Measurements from ENCODE around the gene SEL1L3.

Gene SEL1L3

DNA sequence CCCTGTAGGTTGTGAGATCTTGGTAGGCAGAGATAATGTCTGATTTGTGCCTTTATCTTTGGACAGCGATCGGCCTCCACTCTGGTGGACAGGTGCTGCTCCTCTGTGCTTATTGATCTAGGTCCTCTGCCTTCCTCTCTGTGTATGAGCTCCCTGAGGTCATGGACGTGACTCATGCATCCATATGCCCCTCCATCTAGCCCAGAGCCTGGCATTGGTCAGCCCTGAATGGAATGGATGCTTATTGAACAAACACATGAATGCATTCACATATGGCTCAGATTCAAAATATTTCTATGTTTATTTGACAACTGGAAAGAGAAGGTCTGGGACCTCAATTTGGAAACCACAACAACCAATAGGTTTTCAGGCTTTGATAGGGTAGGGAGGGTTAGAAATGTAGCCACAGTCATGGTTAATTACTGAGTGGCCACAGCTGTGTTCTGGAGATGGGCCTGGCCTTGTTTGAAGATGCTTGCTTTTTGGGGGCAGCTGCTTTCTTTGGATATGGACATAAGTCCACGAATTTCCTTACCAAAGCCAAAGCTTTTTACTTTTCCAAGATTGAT is 76.2 kb downstream of the SEL1L3 start:
- DNase-seq: no peak

- DNase-seq: no peak
Observed at GRCh38 chr4:25783943-25784342, 78.8 kb downstream of the SEL1L3 start.

GRCh38 chr4:25783126-25783525 is 79.7 kb downstream of the SEL1L3 start:
- no peak for DNase-seq

DNA sequence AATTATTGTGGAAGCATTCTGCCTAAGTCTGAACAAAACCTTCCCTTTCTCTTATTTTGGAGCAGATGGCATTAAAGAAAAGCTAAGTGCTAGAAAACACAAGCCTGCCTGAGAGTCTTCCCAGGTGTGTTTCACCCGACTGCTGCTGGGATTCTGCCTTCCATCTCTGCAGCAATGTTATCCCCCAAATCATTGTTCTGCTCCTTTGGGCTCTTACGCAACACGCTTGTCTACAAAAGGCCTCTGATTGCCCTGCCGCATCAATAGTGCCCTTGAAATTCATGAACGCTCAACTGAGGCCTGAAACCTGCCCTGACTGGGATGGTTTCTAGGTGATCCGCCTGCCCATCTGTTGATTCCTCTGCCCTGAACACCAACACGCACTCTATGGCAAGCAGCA is 80.3 kb downstream of the SEL1L3 start:
- DNase-seq: no peak

DNA sequence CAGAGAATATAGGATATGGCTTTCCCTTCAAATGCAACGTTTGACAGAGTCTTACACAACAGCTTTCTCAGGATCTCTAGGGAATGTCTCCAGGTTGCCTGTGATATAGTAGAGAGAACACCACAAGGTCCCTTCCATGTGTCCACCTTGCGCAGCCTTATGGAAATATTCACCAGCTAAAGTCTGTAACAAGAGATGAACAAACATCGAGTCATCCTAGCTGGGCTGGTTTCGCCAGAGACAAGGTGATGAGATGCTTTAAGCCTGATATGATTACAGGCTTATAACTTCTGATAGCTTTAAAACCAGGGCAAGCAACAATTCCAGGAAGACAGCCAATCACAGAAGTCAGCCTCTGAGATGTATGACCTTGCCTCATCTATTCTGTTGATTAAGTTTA is 83.8 kb downstream of the SEL1L3 start:
- DNase-seq: no peak

DNA sequence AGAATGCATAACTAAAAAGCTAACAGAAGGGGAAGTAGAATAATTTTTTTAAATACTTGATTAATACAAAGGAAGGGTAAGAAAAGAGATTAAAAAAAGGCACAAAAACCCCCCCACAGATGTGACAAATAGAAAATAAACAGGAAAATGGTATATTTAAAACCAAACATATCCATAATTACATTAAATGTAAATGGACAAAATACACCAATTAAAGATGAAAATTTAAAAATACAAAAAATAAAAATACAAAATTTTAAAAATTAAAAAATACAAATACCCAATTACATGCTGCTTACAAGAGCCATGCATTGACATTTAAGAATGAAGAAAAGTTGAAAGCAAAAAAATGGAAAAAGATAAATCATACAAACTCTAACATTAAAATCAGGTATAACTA is 86.0 kb downstream of the SEL1L3 start:
- DNase-seq: no peak

DNA sequence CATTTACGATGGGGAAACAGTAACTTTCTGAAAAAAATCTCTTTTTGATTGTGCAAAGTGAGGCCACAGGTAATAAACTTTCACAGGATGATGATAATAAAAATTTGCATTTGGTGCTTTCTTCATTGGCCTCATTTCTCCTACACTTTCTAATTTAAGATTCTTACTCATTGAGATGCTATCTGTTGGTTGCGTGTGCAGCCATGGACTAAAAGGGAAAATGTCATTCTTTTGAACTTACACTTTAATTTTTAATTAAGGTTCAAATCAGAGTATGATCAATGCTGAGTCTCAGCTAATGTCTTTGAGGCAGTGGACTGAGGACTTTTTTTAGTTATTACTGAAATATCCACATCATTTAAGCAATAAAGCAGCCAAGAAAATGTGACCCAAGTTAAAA is 87.6 kb downstream of the SEL1L3 start:
- DNase-seq: no peak

DNA sequence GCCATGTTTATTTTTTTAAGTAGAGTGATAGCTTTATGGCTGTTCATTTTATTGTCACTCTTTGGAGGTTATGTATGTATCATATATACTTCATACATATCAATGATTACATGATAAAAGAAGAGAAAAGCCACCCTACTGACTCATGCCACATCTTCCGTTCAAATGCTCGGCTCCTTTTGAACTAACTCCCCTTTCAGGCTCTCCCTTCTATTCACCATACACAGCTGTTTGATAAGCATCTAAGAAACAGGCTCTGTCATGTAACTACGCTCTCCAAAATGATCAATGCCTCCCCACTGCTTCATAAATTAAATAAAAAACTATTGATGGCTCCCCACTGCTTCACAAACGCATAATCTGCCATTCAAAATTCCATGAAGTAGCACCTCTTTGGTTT is 89.4 kb downstream of the SEL1L3 start:
- no peak for DNase-seq

DNA sequence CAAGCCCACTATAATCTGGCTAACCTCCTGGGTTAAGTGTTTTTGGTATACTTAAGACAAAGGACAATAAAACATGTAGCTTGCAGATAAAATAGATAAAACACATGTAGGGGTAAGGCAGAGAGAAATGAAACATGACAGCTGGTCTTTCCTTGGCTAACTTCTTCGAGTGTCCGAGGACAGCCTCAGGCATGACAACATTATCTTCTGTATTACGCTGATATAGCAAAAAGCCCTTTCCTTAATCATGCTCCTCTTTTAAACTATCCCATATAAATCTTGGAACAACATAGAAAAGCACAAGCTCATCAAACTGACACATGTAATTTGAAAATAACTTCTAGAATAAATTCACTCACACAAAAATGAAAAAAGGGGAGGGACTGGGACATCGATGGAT is 91.1 kb downstream of the SEL1L3 start:
- DNase-seq: no peak

DNA sequence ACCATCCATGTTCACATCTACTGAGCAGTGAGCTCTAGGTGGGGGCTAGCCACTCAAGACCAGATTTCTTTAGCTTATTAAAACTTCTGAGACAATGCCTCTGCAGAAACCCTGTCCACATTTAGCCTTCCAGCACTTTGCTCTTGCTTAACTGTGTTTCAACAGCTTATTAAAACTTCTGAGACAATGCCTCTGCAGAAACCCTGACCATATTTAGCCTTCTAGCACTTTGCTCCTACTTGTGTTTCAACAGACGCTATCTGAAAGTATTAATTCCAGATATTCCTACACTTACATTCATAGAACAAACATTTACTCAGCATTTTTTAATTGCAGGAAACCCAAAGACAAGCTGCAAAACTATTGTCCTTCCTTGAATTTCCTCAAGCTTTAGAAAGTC is 91.9 kb downstream of the SEL1L3 start:
- no peak for DNase-seq

DNA sequence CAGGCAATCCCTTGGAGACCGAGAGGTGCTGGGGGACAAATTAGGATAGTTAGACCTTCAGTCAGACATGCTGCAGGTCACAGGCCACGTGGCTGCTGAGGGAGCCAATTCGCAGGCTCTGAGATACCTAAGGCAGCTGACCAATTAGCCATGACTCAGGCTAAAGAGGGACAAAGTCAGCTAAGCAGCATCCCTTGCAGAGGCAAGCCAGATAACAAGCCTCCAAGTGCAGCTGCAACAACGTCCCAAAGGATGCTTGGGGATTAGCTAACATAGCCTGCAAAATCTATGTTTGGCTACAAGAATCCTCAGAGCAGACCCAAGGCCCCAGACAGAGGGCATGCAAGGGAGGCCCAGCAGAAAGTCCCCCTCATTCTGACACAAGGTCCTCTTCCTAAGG is 93.5 kb downstream of the SEL1L3 start:
- no peak for DNase-seq

- peak; percentile 44 to 75 for DNase-seq
Observed at GRCh38 chr4:25767877-25768725, 94.7 kb downstream of the SEL1L3 start.

- no peak for DNase-seq
Observed at GRCh38 chr4:25760518-25761157, 102.2 kb downstream of the SEL1L3 start.

GRCh38 chr4:25760048-25760447 is 102.7 kb downstream of the SEL1L3 start:
- no peak for DNase-seq

DNA sequence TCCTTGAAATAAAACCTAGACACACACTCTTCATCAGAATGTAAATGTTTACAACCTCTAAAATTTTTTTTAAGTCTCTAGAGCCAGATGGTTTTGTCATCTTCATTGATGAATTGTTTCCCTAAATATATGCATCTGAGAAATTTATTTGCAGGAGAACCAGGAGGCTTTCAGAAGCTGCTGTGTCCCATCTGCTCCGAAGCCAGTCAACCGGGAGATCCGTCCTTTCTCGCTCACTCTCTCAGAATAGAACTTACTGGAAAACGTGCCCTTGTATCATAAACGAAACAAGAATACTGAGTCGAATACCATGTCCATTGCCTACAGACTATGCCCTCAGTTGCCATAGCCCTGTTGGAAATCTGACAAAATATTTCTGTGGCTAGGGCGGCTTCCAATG is 103.7 kb downstream of the SEL1L3 start:
- no peak for DNase-seq

DNA sequence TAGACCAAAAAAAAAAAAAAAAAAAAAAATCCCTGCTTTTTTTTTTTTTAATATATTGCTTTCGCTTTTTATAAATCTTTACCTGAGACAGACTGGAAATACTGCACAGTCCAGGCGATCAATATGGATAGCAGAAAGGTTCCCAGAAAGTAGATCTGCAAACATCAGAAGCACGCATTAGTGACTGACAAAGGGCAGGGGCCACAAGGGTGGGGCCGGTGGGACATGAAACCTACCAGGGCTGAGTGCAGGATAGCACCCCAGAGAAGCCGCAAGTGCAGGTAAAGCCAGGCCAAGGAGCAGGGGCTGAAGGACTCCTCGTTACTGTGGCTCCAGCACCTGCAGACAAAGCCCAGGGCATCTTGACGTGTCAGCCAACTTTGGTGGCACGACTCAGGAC is 105.3 kb downstream of the SEL1L3 start:
- no peak for DNase-seq

GRCh38 chr4:25756503-25756902 is 106.3 kb downstream of the SEL1L3 start:
- DNase-seq: no peak

GRCh38 chr4:25755911-25756310 is 106.9 kb downstream of the SEL1L3 start:
- DNase-seq: no peak

- no peak for DNase-seq
Observed at GRCh38 chr4:25753239-25753638, 109.5 kb downstream of the SEL1L3 start.

DNA sequence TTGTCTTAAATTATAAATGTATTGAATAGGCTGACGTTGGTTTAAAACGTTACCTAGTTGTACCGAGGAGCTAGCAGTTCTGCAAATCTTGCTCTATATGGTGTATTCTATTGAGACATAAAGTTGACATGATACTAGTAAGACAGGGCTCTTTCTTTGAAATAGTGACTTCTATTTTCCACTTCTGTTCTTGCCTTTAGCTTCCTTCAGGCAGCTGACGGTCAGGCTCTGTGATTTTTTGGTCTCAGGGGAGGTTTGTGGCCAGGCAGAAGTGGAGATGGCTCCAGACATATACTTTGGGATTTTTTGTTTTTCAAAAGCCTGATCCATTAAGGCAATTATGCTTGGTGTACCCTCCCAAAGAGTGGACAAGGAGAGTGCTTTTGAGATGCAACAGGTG is 111.9 kb downstream of the SEL1L3 start:
- no peak for DNase-seq

- no peak for DNase-seq
Observed at GRCh38 chr4:25749150-25749794, 113.5 kb downstream of the SEL1L3 start.

DNA sequence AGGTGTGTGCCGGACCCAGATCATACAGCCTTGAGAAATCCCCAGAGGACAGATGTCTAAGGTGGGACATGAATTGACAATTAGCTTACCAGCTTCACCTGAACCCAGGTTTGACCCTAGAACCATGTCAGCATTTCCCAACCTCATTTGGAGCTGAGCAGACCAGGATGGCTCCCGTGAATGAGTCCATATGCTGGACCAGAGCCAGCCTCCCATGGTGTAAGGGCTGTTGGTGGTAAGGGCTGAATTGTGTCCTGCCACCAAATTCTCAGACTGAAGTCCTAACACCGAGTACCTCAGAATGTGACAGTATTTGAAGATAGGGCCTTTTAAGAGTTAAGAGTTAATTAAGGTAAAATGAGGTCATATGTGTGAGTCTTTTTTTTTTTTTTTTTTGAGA is 118.8 kb downstream of the SEL1L3 start:
- no peak for DNase-seq

- DNase-seq: no peak
Observed at GRCh38 chr4:25729564-25729963, 133.2 kb downstream of the SEL1L3 start.

GRCh38 chr4:25728886-25729285 is 133.9 kb downstream of the SEL1L3 start:
- no peak for DNase-seq

Data from hippocampal formation (tissue), 2 donors.